Neutrophil (primary cell): ENCODE data around the gene STAM2.
"Not testable (repeated sequence)": the region's sequence is repeated elsewhere in the genome, so short reads cannot be mapped to it uniquely, and the experiment has no call there.

ENCODE experiments used
- H3K27ac ChIP-seq: fragments of 200-600 bp; sonication (generic); 2 replicates; pipeline ENCODE4 v1.5.1; 2016; ENCODE audit warnings: mild to moderate bottlenecking, moderate library complexity
- H3K27me3 ChIP-seq: fragments of 200-600 bp; sonication (generic); 2 replicates; pipeline ENCODE4 v1.6.0; 2016; ENCODE audit warnings: mild to moderate bottlenecking
- H3K36me3 ChIP-seq: fragments of 200-600 bp; sonication (generic); 2 replicates; pipeline ENCODE4 v1.5.1; 2017
- H3K4me1 ChIP-seq, 2 experiments: fragments of 200-600 bp in 1 of 2; sonication (generic) in 1 of 2; 1 replicate in 1 of 2; 2 replicates in 1 of 2; pipeline versions ENCODE4 v1.5.1 to v1.6.1; 2013 to 2016; ENCODE audit warnings: low read depth in 1 of 2, low read length in 1 of 2, mild to moderate bottlenecking in 1 of 2, moderate library complexity in 1 of 2; ENCODE audit not compliant: control insufficient read depth in 1 of 2, insufficient read depth in 1 of 2
- H3K4me3 ChIP-seq, 2 experiments: fragments of 200-600 bp in 1 of 2; sonication (generic) in 1 of 2; 1 replicate in 1 of 2; 2 replicates in 1 of 2; pipeline ENCODE4 v1.5.1; 2013 to 2016; ENCODE audit warnings: low read depth in 1 of 2, low read length in 1 of 2, mild to moderate bottlenecking in 1 of 2, moderate library complexity in 1 of 2
- H3K9me3 ChIP-seq: fragments of 200-600 bp; sonication (generic); 2 replicates; pipeline ENCODE4 v1.5.1; 2016
- CTCF ChIP-seq: fragments of 200-600 bp; sonication (generic); IDR thresholded peaks from 2 replicates; pipeline ENCODE4 v1.5.1; 2016; ENCODE audit warnings: antibody characterized with exemption

Gene STAM2

GRCh38 chr2:152201466-152201830 lies 25.9 kb upstream of the STAM2 start:
- Histone ChIP-seq H3K36me3 (no peaks in the 10 kb centered on the region), H3K9me3 (no peaks in the 10 kb centered on the region), H3K27me3 (peaks cover 6% of the 10 kb centered on the region), H3K4me1 (no peaks in the 10 kb centered on the region), H3K27ac (no peak overlapping the region), H3K4me3 (no peak overlapping the region)
- no peak for TF ChIP-seq CTCF

DNA sequence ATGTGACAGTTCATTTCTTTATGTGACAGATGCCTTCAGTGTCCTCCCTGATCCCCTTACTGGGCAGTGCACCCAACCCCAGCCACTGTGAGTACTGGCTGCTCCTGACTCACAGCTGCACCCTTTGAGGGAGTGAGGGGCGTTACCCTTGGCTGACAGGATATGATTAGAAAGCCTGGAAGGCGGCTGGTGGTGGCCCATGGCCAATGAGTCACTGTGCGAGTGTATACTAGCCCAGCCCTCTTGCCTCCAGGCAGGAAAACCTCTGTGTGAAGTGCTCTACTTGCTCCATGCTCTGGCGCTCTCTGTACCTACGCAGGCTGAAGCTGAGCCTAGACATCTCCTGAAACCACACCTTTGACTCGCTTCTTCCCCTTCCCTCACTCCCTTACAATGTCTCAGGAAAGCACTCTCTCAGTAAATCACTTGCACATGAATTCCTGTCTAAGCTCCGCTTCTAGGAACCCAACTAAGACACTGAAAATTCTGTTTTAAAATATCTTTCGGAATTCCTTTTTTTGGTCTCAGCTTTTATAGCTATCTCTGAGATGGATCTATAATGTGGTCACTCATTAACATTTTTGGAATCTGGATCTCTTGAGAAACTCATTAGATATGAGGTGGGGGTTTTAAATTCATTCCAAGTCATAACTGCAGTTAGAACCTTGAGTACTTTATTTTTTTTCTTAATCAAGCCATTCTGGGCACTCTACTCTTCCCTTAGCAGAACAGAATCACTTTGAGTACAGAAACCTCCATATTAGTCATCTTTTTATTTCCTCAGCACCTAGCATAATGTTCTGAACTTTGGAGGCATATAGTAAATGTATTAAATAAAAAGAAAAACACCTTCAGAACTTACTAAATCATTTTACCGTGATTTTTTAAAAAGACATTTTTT lies 25.3 kb upstream of the STAM2 start:
- Histone ChIP-seq H3K9me3 (no peaks in the 10 kb centered on the region), H3K36me3 (no peaks in the 10 kb centered on the region), H3K27me3 (peaks cover 6% of the 10 kb centered on the region), H3K27ac (no peak overlapping the region), H3K4me1 (no peaks in the 10 kb centered on the region), H3K4me3 (no peak overlapping the region)
- TF ChIP-seq CTCF: no peak

DNA sequence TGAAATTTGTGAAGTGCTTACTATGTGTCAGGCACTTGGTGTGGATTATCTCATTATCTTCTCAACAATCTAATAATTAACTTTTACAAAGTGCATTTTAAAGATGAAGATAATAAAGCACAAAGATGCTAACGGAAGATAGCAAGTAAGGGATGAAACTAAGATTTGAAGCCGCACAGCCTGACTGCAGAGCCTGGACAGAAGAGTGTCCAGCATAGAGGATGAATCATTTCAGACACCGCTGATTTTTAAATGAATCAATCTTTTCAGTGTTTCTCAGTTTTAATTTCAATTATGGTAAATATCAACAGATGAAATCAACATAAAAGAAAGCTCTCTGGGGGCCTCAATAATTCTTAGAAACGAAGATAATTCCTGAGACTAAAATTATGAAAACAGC lies 24.5 kb upstream of the STAM2 start:
- H3K27ac ChIP-seq: no peak overlapping the region
- peaks cover 6% of the 10 kb centered on the region for H3K27me3 ChIP-seq

GRCh38 chr2:152198499-152198898 lies 22.9 kb upstream of the STAM2 start:
- no peak for TF ChIP-seq CTCF
- no peaks in the 10 kb centered on the region for H3K4me1 ChIP-seq

More for the DNA sequence above, 24.5 kb upstream of the STAM2 start:
- Histone ChIP-seq H3K4me1 (no peaks in the 10 kb centered on the region), H3K4me3 (no peak overlapping the region), H3K36me3 (no peaks in the 10 kb centered on the region), H3K9me3 (no peaks in the 10 kb centered on the region)
- TF ChIP-seq CTCF: no peak

DNA sequence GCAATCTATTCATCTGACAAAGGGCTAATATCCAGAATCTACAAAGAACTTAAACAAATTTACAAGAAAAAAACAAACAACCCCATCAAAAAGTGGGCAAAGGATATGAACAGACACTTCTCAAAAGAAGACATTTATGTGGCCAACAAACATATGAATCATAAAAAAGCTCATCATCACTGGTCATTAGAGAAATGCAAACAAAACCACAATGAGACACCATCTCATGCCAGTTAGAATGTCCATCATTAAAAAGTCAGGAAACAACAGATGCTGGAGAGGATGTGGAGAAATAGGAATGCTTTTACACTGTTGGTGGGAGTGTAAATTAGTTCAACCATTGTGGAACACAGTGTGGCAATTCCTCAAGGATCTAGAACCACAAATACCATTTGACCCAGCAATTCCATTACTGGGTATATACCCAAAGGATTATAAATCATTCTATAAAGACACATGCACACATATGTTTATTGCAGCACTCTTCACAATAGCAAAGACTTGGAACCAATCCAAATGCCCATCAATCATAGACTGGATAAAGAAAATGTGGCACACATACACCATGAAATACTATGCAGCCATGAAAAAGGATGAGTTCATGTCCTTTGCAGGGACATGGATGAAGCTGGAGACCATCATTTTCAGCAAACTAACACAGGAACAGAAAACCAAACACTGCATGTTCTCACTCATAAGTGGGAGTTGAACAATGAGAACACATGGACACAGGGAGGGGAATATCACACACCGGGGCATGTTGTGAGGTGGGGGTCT lies 22.1 kb upstream of the STAM2 start:
- not testable (repeated sequence) for H3K36me3 ChIP-seq, H3K27me3 ChIP-seq, H3K4me3 ChIP-seq, H3K9me3 ChIP-seq, H3K4me1 ChIP-seq, H3K27ac ChIP-seq

More at GRCh38 chr2:152198499-152198898, 22.9 kb upstream of the STAM2 start:
- Histone ChIP-seq H3K9me3 (no peaks in the 10 kb centered on the region), H3K27me3 (peaks cover 6% of the 10 kb centered on the region), H3K27ac (no peak overlapping the region), H3K36me3 (no peaks in the 10 kb centered on the region), H3K4me3 (no peak overlapping the region)
